Testis (tissue), 3 donors: ENCODE results near the gene GRID1. TPM values are rescaled to one million over a fixed set of nuclear protein-coding genes. Genes with fewer than 3 reads are reported as not detected.

Source experiments
- DNase-seq: peaks from one replicate; pipeline ENCODE4 v3.0.0-alpha.2; 2019
- H3K27ac ChIP-seq, 2 donors: fragments of 200-600 bp; sonication (generic); one replicate each; pipeline ENCODE4 v1.5.1; 2019
- H3K27me3 ChIP-seq: fragments of 200-600 bp; sonication (generic); one replicate; pipeline ENCODE4 v1.5.1; 2019
- H3K36me3 ChIP-seq: fragments of 200-600 bp; sonication (generic); one replicate; pipeline ENCODE4 v1.5.1; 2017; ENCODE audit warnings: low read depth; ENCODE audit errors: missing control alignments
- H3K4me1 ChIP-seq: fragments of 200-600 bp; sonication (generic); one replicate; pipeline ENCODE4 v1.5.1; 2019
- H3K4me3 ChIP-seq, 2 donors: fragments of 200-600 bp; sonication (generic); one replicate each; pipeline ENCODE4 v1.5.1; 2017 to 2019
- H3K9me3 ChIP-seq: fragments of 200-600 bp; sonication (generic); one replicate; pipeline ENCODE4 v1.5.1; 2017
- CTCF ChIP-seq, 3 experiments: fragments of 450-650 bp in 2 of 3; fragments of 200-600 bp in 1 of 3; sonication (generic) in 1 of 3; IDR thresholded peaks; one replicate each; pipeline ENCODE4 v1.5.1; 2016 to 2019; ENCODE audit warnings: antibody characterized with exemption in 3 of 3, mild to moderate bottlenecking in 2 of 3, moderate library complexity in 1 of 3
- POLR2A ChIP-seq: fragments of 450-650 bp; IDR thresholded peaks from one replicate; pipeline ENCODE4 v1.6.1; 2017; ENCODE audit warnings: antibody characterized with exemption, mild to moderate bottlenecking, moderate library complexity
- WGBS, 2 donors: methylation state at CpG; one replicate each; pipeline ENCODE4 v1.1.5; 2018; 5-methylcytosine and 5-hydroxymethylcytosine counted together
- intact Hi-C: fragments of 100-400 bp; cut with DNase I; formaldehyde crosslinking; loops from one replicate; pipeline ENCODE4 v1.15.1; 2023; ENCODE audit warnings: low total_unique reads
- polyA plus RNA-seq: library from polyadenylated mRNA; stranded (reverse); fragments of 350-450 nt; fragmentation: Illumina TruSeq; extraction: RNeasy Lipid Tissue Mini Kit (QIAGEN cat#74804); gene quantifications from one replicate; pipeline ENCODE4 v1.2.3, GENCODE V29; 2014; ENCODE audit warnings: low read depth, low replicate concordance; ENCODE audit not compliant: insufficient read depth
- total RNA-seq, 2 donors: library from RNA; depleted of rRNA; stranded (reverse); fragments of >200 nt; gene quantifications; one replicate each; pipeline ENCODE4 v1.2.3, GENCODE V29; 2016

GRID1 gene
- total and polyA plus RNA-seq, 3 donors from 2014 or later = 7.4 to 16.7 (median 8.1) TPM

GRCh38 chr10:86159797-86160196, 206.8 kb downstream of the GRID1 start:
- WGBS, 2 donors = 74 to 82% methylated on average over 3 of the region's 3 CpGs
- Histone ChIP-seq H3K9me3 (no peaks in the 10 kb centered on the region), H3K27me3 (no peaks in the 10 kb centered on the region), H3K27ac (no peak overlapping the region), H3K36me3 (no peaks in the 10 kb centered on the region), H3K4me1 (no peaks in the 10 kb centered on the region), H3K4me3 (no peak overlapping the region)
- no peak for DNase-seq
- no peak for TF ChIP-seq CTCF (IDR thresholded peaks at IDR 0.05)
- TF ChIP-seq POLR2A = no peak
- intact Hi-C loops = no loop called here

- intact Hi-C loops = no loop called here
- Histone ChIP-seq H3K4me1 (no peaks in the 10 kb centered on the region), H3K9me3 (no peaks in the 10 kb centered on the region), H3K4me3 (no peak overlapping the region), H3K36me3 (no peaks in the 10 kb centered on the region), H3K27me3 (no peaks in the 10 kb centered on the region), H3K27ac (no peak overlapping the region)
- DNase-seq = no peak
- TF ChIP-seq POLR2A = no peak
- no peak for TF ChIP-seq CTCF (IDR thresholded peaks at IDR 0.05)
- 56 to 82% methylated on average over 7 of the region's 7 CpGs for WGBS, 2 donors
Observed at GRCh38 chr10:86155054-86155921, 211.3 kb downstream of the GRID1 start.

GRCh38 chr10:86153751-86154150, 212.8 kb downstream of the GRID1 start:
- Histone ChIP-seq H3K4me3 (no peak overlapping the region), H3K27me3 (no peaks in the 10 kb centered on the region), H3K9me3 (no peaks in the 10 kb centered on the region), H3K36me3 (no peaks in the 10 kb centered on the region), H3K27ac (no peak overlapping the region), H3K4me1 (no peaks in the 10 kb centered on the region)
- intact Hi-C loops = no loop called here
- no peak for TF ChIP-seq CTCF (IDR thresholded peaks at IDR 0.05)
- TF ChIP-seq POLR2A = no peak
- 92 to 94% methylated on average over 8 to 9 of the region's 9 CpGs for WGBS, 2 donors
- no peak for DNase-seq

- no peak for TF ChIP-seq CTCF (IDR thresholded peaks at IDR 0.05)
- TF ChIP-seq POLR2A = no peak
Observed at GRCh38 chr10:86152911-86153310, 213.7 kb downstream of the GRID1 start.

GRCh38 chr10:86152354-86152753, 214.2 kb downstream of the GRID1 start:
- H3K4me3 ChIP-seq = no peak overlapping the region
- H3K9me3 ChIP-seq = no peaks in the 10 kb centered on the region
- 71 to 98% methylated on average over 1 to 5 of the region's 5 CpGs for WGBS, 2 donors
- no peaks in the 10 kb centered on the region for H3K27me3 ChIP-seq
- no peak for TF ChIP-seq CTCF (IDR thresholded peaks at IDR 0.05)
- no peak for TF ChIP-seq POLR2A
- DNase-seq = no peak
- H3K36me3 ChIP-seq = no peaks in the 10 kb centered on the region
- H3K4me1 ChIP-seq = no peaks in the 10 kb centered on the region
- intact Hi-C loops = no loop called here
- H3K27ac ChIP-seq = no peak overlapping the region

More at GRCh38 chr10:86152911-86153310, 213.7 kb downstream of the GRID1 start:
- Histone ChIP-seq H3K9me3 (no peaks in the 10 kb centered on the region), H3K4me3 (no peak overlapping the region), H3K27me3 (no peaks in the 10 kb centered on the region), H3K36me3 (no peaks in the 10 kb centered on the region), H3K4me1 (no peaks in the 10 kb centered on the region), H3K27ac (no peak overlapping the region)
- 81 to 93% methylated on average over 5 of the region's 5 CpGs for WGBS, 2 donors
- intact Hi-C loops = no loop called here
- no peak for DNase-seq
